NCI-H2107 treated with DMSO at 0.1 percent for 48 hours (cell line): ENCODE measurements around the gene ITGA5.
"Not testable (repeated sequence)": the region's sequence is repeated elsewhere in the genome, so short reads cannot be mapped to it uniquely, and the experiment has no call there.

Experiments used
- DNase-seq: peaks from one replicate; lab custom pipeline; 2025; ENCODE audit not compliant: unreplicated experiment; lab: John Stamatoyannopoulos, UW

Gene ITGA5

GRCh38 chr12:54356228-54356627 is 62.8 kb downstream of the ITGA5 start:
- no peak for DNase-seq

DNA sequence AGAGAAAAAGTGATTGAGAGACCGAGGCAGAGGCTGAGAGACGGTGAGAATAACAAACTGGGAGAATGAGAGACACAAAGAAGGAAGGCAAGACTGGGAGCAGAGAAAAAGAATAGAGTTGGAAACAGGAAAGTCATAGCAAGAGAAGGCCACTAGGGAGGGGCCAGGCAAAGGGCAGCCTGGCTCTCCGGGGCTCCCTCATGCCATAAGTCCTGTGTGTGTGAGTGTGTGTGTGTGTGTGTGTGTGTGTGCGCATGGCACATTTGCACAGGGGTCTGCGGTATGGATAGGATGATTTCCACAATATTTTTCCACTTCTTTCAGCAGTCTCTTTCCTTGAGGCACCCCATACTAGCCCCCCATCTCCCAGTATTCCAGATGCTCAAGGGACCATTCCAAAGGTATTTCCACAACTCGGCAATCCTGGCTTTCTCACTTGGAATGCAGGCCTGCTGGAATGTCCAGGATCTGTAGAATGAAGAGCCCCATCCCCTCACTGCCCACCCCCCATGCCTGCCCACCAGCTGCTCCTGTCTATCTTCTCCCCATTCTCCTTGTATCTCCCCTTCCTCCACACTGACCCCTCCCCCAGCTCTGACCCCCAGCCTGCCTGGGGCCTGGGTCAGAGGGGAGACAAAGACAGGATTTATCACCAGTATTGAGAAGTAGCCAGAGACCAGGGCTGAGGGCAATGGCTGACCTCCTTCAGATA is 63.8 kb downstream of the ITGA5 start:
- DNase-seq = no peak

GRCh38 chr12:54354271-54354670 is 64.8 kb downstream of the ITGA5 start:
- DNase-seq = not testable (repeated sequence)

DNA sequence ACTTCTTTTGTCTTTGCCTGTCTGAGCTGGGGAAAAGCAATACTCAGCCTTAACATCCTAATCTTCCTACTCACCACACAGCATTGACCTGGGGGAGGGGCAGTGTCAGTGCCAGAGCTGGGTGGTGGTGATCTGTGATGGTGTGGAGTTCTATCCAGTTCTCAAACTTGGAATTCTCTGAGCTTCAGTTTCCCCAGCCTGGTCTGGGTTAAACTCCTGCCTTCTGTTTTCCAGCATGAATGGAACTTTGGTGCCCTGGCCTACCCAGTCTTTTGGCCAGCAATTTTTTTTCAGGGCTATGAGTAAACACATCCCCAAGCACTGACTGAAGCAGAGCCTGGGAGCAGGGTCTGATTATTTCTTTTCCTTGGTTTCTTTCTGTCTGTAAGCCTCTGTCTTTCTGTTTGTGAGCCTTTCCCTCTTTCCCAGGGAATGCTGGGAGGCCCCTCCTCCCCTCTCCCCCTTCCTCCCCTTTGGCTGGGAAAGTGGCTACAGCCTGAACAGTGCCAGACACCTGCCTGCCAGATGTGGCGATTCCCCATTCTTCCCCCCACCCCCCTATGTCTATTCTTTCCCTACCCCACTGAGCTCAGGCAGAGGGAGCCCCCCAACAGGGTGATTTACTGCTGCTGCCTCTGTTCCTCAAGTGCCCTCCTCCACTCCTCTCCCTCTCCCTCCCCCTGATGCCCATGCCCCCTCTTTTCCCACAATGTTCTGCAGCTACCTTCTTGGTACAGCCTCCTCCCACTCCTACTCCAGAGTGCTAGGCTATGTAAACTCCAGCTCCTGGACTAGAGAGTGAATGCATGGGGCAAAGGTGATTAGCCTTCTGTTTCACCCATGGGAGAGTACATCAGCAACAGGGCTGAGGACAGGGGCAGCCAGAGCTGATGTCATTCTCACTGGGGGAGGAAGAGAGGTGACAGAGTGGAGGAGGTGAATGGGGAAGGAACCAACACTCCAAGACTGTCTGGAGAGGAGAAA is 65.9 kb downstream of the ITGA5 start:
- DNase-seq = peak; percentile 91

GRCh38 chr12:54352022-54352531 is 67.0 kb downstream of the ITGA5 start:
- DNase-seq = peak; percentile 92

DNA sequence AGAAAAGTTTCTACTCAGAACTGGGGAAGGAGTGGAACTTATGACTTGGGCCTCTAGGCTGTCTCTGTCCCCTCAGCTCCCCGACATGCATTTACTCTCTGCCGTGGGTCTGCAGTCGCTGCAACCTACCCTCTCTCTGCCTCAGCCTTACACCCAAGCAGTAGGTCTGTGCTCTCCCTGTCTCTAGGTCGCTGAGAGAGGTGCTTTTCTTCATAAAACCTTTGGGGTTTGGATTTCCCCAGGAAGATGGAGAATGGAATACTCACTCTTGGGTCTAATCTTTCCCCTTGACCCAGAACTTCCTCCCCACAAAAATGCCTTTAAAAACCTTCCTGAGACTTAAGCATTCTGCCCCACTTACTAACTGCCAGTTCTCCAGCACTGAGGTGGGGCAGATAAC is 67.7 kb downstream of the ITGA5 start:
- DNase-seq = peak; percentile 41

GRCh38 chr12:54350743-54351142 is 68.3 kb downstream of the ITGA5 start:
- DNase-seq = no peak

- DNase-seq = no peak
These were observed 69.4 kb downstream of the ITGA5 start for GRCh38 chr12:54349679-54350078.

GRCh38 chr12:54349036-54349435 is 70.0 kb downstream of the ITGA5 start:
- DNase-seq = no peak
